GM18505 (cell line): Measurements from ENCODE around the gene TEFM.
A peak's percentile ranks its signal among the peaks of the same experiment; 100 is the strongest.
"Not testable (repeated sequence)": the region's sequence is repeated elsewhere in the genome, so short reads cannot be mapped to it uniquely, and the experiment has no call there.

Source experiments
- ATAC-seq: cut with Tn5 transposase; IDR thresholded peaks from one replicate; pipeline ENCODE4 v1.9.1; 2021; ENCODE audit not compliant: unreplicated experiment
- POLR2A ChIP-seq: IDR thresholded peaks from 4 replicates; pipeline ENCODE4 v1.6.1; 2011; ENCODE audit warnings: borderline replicate concordance; ENCODE audit not compliant: insufficient read depth, insufficient read length; ENCODE audit errors: extremely low read depth

Gene TEFM, protein sequence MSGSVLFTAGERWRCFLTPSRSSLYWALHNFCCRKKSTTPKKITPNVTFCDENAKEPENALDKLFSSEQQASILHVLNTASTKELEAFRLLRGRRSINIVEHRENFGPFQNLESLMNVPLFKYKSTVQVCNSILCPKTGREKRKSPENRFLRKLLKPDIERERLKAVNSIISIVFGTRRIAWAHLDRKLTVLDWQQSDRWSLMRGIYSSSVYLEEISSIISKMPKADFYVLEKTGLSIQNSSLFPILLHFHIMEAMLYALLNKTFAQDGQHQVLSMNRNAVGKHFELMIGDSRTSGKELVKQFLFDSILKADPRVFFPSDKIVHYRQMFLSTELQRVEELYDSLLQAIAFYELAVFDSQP

GRCh38 chr17:30906101-30906911 lies at the start of gene TEFM:
TSS of gene TEFM (minus strand) at chr17:30906238. CDS start at chr17:30906198, 40 bp downstream.
- ATAC-seq = peak; percentile 81
- peak; percentile 93 for TF ChIP-seq POLR2A

DNA sequence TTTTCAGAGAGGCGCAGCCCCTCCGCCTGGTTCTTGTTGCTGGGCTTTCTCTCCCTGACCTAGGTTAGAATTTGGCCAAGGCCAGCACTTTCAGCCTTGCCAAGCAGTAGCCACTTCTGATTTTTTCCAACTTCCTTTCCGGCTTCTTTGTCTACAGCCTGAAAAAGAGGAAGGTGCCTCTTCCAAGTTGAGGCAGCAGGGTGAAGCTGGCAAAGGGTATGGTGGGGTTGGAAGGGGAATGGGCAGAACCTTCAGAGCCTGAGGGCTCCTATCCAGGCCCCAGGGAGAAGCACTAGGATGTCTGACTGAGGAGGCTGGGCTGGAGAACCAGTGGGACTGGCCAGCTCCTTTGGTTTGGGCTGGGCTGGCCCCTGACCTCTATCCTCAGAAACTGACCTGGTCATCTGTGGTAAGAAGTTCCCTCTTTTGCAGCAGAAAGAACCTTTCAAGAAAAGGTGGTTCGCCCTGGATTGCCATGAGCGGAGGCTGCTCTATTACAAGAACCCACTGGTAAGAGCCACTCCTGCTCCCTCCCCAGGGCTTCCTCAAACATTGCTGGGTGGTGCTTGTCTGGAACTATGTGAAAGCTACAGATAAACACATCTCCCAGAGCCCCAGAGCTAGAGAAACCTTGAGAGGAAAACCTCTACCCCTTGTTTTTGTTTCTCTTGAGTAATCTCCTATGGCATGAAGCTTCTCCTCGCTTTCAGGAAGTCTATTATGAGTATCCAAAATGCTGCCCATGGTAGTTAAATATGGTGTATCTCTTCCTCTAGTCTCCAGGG lies 48.2 kb upstream of the TEFM start:
- TF ChIP-seq POLR2A = no peak
- ATAC-seq = no peak

- ATAC-seq = no peak
- no peak for TF ChIP-seq POLR2A
Observed at GRCh38 chr17:30952638-30953393, 46.8 kb upstream of the TEFM start.

GRCh38 chr17:30950669-30951399 lies 44.8 kb upstream of the TEFM start:
- TF ChIP-seq POLR2A = no peak
- no peak for ATAC-seq

DNA sequence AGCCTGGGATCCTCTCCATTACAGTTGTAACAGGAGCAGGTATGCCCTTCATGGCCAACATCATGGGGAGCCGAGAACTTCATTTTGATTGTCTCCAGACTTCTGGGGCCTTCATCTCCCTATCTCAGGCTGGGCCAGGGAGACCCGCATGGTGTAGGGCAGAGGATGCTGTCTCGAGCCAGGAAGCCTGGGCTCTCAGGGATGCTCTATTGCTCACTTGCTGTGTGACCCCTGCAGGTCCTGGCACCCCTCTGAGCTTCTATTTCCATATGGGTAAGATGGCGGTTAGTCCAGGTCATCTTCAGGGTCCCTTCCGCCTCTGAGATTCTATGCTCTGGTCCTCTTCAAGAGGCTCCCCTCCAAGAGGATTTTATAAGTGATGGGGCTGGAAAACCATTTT lies 44.2 kb upstream of the TEFM start:
- TF ChIP-seq POLR2A = no peak
- ATAC-seq = no peak

DNA sequence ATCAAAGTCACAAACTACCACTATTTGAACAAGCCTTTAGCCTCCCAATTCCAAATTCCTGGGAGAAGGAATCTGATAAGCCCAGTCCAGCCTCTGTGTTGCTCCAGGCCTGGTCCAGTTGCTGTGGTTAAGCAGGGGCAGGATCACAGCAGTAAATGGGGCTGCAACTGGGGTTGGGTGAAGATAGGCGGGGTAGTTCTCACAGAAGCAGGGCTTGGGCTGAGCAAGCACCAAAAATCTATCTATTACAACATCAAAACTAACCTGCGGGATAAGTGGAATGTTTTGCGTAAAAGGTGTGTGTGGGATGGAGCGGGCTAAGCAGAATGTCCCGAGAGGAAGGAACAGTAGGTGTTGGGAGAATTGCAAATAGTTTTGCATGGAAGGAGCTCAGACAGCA lies 41.8 kb upstream of the TEFM start:
- no peak for ATAC-seq
- TF ChIP-seq POLR2A = no peak

- no peak for ATAC-seq
- no peak for TF ChIP-seq POLR2A
Observed at GRCh38 chr17:30942308-30943079, 36.5 kb upstream of the TEFM start.

DNA sequence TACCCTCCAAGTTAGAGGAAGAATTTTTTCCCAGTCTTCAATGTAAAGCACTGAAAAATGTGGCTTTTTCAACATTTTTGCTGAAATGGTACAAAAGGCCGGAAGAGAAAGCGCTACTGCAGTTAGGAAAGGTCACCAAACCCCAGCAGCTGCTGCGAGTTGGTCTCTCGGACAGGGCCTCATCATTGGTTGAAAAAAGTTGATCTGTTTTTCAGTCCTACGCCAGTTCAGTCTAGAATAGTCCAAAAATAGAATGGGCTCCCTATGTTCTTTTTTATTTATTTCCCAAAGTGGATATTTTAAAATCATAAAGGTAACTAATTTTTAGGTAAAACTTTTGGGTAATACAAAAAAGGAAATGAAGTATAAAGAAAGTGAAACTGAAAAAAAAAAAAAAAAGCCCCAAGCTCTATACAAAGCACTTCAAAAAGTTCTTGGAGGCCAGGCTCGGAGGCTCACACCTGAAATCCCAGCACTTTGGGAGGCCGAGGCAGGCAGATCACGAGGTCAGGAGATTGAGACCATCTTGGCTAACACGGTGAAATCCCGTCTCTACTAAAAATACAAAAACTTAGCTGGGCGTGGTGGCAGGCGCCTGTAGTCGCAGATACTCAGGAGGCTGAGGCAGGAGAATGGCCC lies 33.1 kb upstream of the TEFM start:
- no peak for TF ChIP-seq POLR2A
- ATAC-seq = no peak

DNA sequence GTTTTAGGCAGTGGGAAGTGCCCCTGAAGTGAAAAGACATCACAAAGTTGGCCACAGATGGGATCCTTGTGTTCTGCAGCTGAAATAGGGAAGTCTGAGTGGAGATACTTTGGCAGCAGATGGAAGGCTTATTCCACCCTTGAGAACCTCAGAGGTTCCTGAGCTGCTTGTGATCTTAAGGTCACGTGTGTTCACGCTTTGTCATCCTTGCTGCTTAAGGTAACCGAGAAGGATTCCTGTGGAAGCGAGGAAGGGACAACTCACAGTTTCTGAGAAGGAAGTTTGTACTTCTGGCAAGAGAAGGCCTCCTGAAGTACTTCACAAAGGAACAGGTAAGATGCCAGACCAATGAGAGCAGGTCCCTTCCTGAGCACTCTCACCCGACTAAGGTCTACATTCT lies 27.9 kb upstream of the TEFM start:
- no peak for ATAC-seq
- TF ChIP-seq POLR2A = no peak

GRCh38 chr17:30931582-30931981 lies 25.5 kb upstream of the TEFM start:
- ATAC-seq = not testable (repeated sequence)

DNA sequence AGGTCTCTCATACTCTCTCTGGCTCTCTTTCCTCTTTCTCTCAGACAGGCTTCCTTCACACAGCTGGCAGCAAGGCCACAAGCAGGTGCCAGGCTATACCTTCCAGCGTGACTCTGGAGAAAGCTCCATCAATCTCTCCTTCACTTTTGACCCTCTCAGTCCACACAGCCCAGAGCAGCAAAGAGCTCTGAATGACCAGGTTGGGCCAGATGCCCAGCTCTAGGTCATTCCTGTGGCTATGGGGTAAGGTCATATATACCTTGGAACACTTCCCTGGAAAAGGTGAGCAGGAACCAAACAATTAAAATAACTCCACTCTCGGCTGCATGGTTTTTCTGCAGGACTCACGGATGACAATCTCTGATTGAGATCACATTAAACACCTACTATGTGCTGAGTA lies 24.5 kb upstream of the TEFM start:
- ATAC-seq = no peak
- no peak for TF ChIP-seq POLR2A

- ATAC-seq = not testable (repeated sequence)
Observed at GRCh38 chr17:30929861-30930260, 23.8 kb upstream of the TEFM start.
